ENCODE results near the gene KPNA3.

DNA sequence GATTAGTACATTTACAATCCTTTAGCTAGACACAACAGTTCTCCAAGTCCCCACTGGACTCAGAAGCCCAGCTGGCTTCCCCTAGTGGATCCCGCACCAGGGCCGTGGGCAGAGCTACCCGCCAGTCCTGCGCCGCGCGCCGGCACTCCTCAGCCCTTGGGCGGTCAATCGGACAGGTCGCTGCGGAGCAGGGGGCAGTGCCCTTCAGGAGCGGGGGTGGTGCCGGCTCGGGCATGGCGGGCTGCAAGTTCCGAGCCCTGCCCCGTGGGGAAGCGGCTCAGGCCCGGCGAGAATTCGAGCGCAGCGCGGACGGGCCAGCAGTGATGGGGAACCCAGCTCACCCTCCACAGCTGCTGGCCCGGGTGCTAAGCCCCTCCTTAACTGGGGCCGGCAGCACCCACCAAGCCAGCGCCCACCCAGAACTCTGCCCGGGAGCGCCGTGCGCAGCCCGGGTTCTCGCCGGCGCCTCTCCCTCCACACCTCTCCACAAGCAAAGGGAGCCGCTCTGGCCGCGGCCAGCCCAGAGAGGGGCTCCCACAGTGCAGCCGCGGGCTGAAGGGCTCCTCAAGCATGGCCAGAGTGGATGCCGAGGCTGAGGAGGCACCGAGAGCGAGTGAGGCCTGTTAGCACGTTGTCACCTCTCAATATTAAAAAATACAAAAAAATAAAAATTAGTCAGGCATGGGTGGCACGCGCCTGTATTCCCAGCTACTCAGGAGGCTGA, 114.1 kb downstream of the KPNA3 start:
- TF ChIP-seq, protein P1, sequence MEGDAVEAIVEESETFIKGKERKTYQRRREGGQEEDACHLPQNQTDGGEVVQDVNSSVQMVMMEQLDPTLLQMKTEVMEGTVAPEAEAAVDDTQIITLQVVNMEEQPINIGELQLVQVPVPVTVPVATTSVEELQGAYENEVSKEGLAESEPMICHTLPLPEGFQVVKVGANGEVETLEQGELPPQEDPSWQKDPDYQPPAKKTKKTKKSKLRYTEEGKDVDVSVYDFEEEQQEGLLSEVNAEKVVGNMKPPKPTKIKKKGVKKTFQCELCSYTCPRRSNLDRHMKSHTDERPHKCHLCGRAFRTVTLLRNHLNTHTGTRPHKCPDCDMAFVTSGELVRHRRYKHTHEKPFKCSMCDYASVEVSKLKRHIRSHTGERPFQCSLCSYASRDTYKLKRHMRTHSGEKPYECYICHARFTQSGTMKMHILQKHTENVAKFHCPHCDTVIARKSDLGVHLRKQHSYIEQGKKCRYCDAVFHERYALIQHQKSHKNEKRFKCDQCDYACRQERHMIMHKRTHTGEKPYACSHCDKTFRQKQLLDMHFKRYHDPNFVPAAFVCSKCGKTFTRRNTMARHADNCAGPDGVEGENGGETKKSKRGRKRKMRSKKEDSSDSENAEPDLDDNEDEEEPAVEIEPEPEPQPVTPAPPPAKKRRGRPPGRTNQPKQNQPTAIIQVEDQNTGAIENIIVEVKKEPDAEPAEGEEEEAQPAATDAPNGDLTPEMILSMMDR (IDR thresholded peaks at IDR 0.05): no peak
- no peak for TF ChIP-seq POLR2A (IDR thresholded peaks at IDR 0.05; ENCODE audit: low read depth)

All from esophagus muscularis mucosa (tissue), 3 donors.